Neural cell (in vitro differentiated cells): ENCODE results near the gene UNC13B. TPM values are rescaled to one million over a fixed set of nuclear protein-coding genes. Genes with fewer than 3 reads are reported as not detected.

Source experiments
- H2AFZ ChIP-seq: fragments of 200-600, 300-800 bp; sonication (generic), shearing (Covaris generic); 2 replicates; pipeline ENCODE4 v1.6.0; 2014; ENCODE audit warnings: low read depth, mild to moderate bottlenecking, antibody characterized with exemption, low read length, moderate library complexity
- H3F3A ChIP-seq: fragments of 200-600 bp; shearing (Covaris generic); 2 replicates; pipeline ENCODE4 v1.6.1; 2016; ENCODE audit warnings: mild to moderate bottlenecking, moderate library complexity, mixed read lengths, antibody characterized with exemption, low read length; ENCODE audit not compliant: insufficient read depth, poor library complexity, severe bottlenecking
- H3K27ac ChIP-seq: fragments of 200-600, 300-800 bp; sonication (generic), shearing (Covaris generic); 2 replicates; pipeline ENCODE4 v1.5.1; 2014; ENCODE audit warnings: mild to moderate bottlenecking, low read length, moderate library complexity
- H3K27me3 ChIP-seq: fragments of 300-800, 200-600 bp; sonication (generic), shearing (Covaris generic); 2 replicates; pipeline ENCODE4 v1.6.0; 2014; ENCODE audit warnings: mild to moderate bottlenecking, low read depth, low read length, moderate library complexity; ENCODE audit not compliant: insufficient read depth
- H3K36me3 ChIP-seq: fragments of 300-800, 200-600 bp; sonication (generic), shearing (Covaris generic); 2 replicates; pipeline ENCODE4 v1.5.1; 2014; ENCODE audit warnings: mild to moderate bottlenecking, antibody characterized with exemption, low read length, moderate library complexity; ENCODE audit not compliant: insufficient read depth
- H3K4me2 ChIP-seq: fragments of 300-800, 200-600 bp; sonication (generic), shearing (Covaris generic); 2 replicates; pipeline ENCODE4 v1.6.0; 2014; ENCODE audit warnings: mild to moderate bottlenecking, low read length
- H3K4me3 ChIP-seq: fragments of 300-800, 200-600 bp; sonication (generic), shearing (Covaris generic); 2 replicates; pipeline ENCODE4 v1.5.1; 2014; ENCODE audit warnings: mild to moderate bottlenecking, low read length, moderate library complexity
- H3K79me2 ChIP-seq: fragments of 200-600 bp; shearing (Covaris generic); replicated peaks from 2 replicates; pipeline ENCODE4 v1.6.0; 2014; ENCODE audit warnings: mild to moderate bottlenecking, low read length, moderate library complexity; ENCODE audit not compliant: insufficient read depth
- H3K9ac ChIP-seq: fragments of 300-800, 200-600 bp; sonication (generic), shearing (Covaris generic); 2 replicates; pipeline ENCODE4 v1.6.1; 2016; ENCODE audit warnings: mild to moderate bottlenecking, low read length, mixed read lengths
- H3K9me2 ChIP-seq: fragments of 200-600 bp; shearing (Covaris generic); 2 replicates; pipeline ENCODE4 v1.6.1; 2016; ENCODE audit warnings: mild to moderate bottlenecking, low read length, mixed read lengths; ENCODE audit not compliant: insufficient read depth
- H3K9me3 ChIP-seq: fragments of 200-600, 300-800 bp; sonication (generic), shearing (Covaris generic); 2 replicates; pipeline ENCODE4 v1.6.1; 2016; ENCODE audit warnings: mild to moderate bottlenecking, mixed run types, low read length, moderate library complexity, mixed read lengths
- H4K20me1 ChIP-seq: fragments of 200-600 bp; shearing (Covaris generic); 2 replicates; pipeline ENCODE4 v1.6.1; 2016; ENCODE audit warnings: mild to moderate bottlenecking, mixed run types; ENCODE audit not compliant: insufficient read depth
- EP300 ChIP-seq: fragments of 450-650 bp; conservative IDR thresholded peaks from 2 replicates; pipeline ENCODE4 v1.6.1; 2014; ENCODE audit warnings: antibody characterized with exemption, mild to moderate bottlenecking, moderate library complexity; ENCODE audit not compliant: poor library complexity, severe bottlenecking
- EZH2 ChIP-seq: fragments of 200-600, 300-800 bp; shearing (Covaris generic), sonication (generic); IDR thresholded peaks from 2 replicates; pipeline ENCODE4 v1.6.1; 2014; ENCODE audit warnings: antibody characterized with exemption, low read length, borderline replicate concordance, mild to moderate bottlenecking; ENCODE audit not compliant: insufficient read depth, poor library complexity, severe bottlenecking
- MXI1 ChIP-seq: fragments of 450-650 bp; conservative IDR thresholded peaks from 2 replicates; pipeline ENCODE4 v1.6.1; 2014; ENCODE audit warnings: antibody characterized with exemption, mild to moderate bottlenecking; ENCODE audit not compliant: poor library complexity, severe bottlenecking
- POLR2AphosphoS5 ChIP-seq: IDR thresholded peaks from 2 replicates; pipeline ENCODE4 v1.6.1; 2012
- RAD21 ChIP-seq: fragments of 450-650 bp; conservative IDR thresholded peaks from 2 replicates; pipeline ENCODE4 v1.6.1; 2014; ENCODE audit warnings: antibody characterized with exemption, mild to moderate bottlenecking, moderate library complexity
- SMC3 ChIP-seq: fragments of 450-650 bp; conservative IDR thresholded peaks from 2 replicates; pipeline ENCODE4 v1.6.1; 2014; ENCODE audit warnings: antibody characterized with exemption, mild to moderate bottlenecking, moderate library complexity; ENCODE audit not compliant: poor library complexity
- TAF1 ChIP-seq: IDR thresholded peaks from 2 replicates; pipeline ENCODE4 v1.6.1; 2012; ENCODE audit warnings: low read depth
- polyA plus RNA-seq: library from polyadenylated mRNA; depleted of rRNA; stranded (reverse); fragments of >200 nt; gene quantifications from 2 replicates; pipeline ENCODE4 v1.2.3, GENCODE V29; 2014
- TF ChIP-seq, protein P1 (sequence below): fragments of 450-650 bp; IDR thresholded peaks from 2 replicates; pipeline ENCODE4 v1.5.1; 2014; ENCODE audit warnings: antibody characterized with exemption, mild to moderate bottlenecking, moderate library complexity; ENCODE audit not compliant: poor library complexity, severe bottlenecking
- TF ChIP-seq, protein P2 (sequence below): IDR thresholded peaks from 2 replicates; pipeline ENCODE4 v1.6.1; 2012; ENCODE audit warnings: borderline replicate concordance

UNC13B gene
- polyA plus RNA-seq, 1 donor from 2014 or later: 37.2 TPM

DNA sequence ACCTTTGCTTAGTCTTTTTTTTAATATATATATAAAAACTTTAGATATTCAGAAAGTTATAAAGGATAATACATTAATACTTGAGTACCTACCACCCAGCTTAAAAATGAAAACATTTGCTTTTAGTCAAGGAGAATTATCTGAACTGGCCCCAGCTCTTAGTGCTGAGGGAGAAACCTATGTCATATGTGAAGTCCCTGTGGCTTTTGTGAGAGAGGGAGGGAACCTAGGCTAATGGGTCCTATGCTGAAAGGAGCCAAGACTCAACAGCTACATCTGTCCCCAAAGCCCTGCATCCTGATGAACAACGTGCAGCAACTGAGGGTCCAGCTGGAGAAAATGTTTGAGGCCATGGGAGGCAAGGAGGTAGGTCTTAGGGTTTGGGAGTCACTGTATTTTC, 236.1 kb downstream of the UNC13B start:
- no peaks in the 10 kb centered on the region for H3K9me3 ChIP-seq
- H3K79me2 ChIP-seq: no peaks in the 10 kb centered on the region
- H3K36me3 ChIP-seq: no peaks in the 10 kb centered on the region
- H4K20me1 ChIP-seq: no peaks in the 10 kb centered on the region
- no peaks in the 10 kb centered on the region for H3F3A ChIP-seq
- H2AFZ ChIP-seq: no peak overlapping the region
- H3K4me2 ChIP-seq: no peak overlapping the region
- H3K9me2 ChIP-seq: no peaks in the 10 kb centered on the region
- TF ChIP-seq MXI1: no peak
- TF ChIP-seq SMC3: no peak
- no peak for TF ChIP-seq EZH2
- TF ChIP-seq, protein P1, sequence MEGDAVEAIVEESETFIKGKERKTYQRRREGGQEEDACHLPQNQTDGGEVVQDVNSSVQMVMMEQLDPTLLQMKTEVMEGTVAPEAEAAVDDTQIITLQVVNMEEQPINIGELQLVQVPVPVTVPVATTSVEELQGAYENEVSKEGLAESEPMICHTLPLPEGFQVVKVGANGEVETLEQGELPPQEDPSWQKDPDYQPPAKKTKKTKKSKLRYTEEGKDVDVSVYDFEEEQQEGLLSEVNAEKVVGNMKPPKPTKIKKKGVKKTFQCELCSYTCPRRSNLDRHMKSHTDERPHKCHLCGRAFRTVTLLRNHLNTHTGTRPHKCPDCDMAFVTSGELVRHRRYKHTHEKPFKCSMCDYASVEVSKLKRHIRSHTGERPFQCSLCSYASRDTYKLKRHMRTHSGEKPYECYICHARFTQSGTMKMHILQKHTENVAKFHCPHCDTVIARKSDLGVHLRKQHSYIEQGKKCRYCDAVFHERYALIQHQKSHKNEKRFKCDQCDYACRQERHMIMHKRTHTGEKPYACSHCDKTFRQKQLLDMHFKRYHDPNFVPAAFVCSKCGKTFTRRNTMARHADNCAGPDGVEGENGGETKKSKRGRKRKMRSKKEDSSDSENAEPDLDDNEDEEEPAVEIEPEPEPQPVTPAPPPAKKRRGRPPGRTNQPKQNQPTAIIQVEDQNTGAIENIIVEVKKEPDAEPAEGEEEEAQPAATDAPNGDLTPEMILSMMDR: no peak
- TF ChIP-seq, protein P2, sequence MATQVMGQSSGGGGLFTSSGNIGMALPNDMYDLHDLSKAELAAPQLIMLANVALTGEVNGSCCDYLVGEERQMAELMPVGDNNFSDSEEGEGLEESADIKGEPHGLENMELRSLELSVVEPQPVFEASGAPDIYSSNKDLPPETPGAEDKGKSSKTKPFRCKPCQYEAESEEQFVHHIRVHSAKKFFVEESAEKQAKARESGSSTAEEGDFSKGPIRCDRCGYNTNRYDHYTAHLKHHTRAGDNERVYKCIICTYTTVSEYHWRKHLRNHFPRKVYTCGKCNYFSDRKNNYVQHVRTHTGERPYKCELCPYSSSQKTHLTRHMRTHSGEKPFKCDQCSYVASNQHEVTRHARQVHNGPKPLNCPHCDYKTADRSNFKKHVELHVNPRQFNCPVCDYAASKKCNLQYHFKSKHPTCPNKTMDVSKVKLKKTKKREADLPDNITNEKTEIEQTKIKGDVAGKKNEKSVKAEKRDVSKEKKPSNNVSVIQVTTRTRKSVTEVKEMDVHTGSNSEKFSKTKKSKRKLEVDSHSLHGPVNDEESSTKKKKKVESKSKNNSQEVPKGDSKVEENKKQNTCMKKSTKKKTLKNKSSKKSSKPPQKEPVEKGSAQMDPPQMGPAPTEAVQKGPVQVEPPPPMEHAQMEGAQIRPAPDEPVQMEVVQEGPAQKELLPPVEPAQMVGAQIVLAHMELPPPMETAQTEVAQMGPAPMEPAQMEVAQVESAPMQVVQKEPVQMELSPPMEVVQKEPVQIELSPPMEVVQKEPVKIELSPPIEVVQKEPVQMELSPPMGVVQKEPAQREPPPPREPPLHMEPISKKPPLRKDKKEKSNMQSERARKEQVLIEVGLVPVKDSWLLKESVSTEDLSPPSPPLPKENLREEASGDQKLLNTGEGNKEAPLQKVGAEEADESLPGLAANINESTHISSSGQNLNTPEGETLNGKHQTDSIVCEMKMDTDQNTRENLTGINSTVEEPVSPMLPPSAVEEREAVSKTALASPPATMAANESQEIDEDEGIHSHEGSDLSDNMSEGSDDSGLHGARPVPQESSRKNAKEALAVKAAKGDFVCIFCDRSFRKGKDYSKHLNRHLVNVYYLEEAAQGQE: no peak
- TF ChIP-seq POLR2AphosphoS5: no peak
- TF ChIP-seq EP300: no peak
- no peak for TF ChIP-seq RAD21
- no peak for TF ChIP-seq TAF1
- no peak overlapping the region for H3K4me3 ChIP-seq
- H3K27ac ChIP-seq: no peak overlapping the region
- no peaks in the 10 kb centered on the region for H3K27me3 ChIP-seq
- H3K9ac ChIP-seq: no peak overlapping the region

DNA sequence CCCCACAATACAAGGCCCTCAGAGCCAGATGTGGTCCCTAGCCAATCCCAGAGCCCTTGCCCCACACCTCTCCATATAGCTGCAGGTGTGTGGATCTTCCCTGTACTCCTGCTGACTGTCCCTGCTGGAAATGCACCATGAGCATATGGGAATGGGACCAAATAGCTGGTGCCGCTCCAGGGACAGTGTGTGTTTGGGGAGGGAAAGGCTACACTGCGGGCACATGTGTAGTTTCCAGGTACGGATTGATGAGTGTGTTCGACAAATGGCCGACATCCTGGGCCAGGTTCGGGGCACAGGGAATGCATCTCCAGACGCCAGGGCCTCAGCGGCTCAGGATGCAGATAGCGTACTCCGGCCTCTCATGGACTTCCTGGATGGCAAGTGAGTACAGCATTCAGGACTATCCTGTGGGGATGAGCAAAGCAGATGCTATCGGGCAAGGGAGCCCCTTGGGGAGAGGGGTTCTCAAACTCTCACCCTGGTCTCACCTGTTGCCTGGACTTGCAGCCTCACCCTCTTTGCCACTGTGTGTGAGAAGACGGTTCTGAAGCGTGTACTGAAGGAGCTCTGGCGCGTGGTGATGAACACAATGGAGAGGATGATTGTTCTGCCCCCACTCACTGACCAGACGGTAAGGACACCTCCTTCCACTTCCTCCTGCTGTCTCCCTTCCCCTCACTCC, 237.0 kb downstream of the UNC13B start:
- H2AFZ ChIP-seq: no peak overlapping the region
- H3K9ac ChIP-seq: no peak overlapping the region
- no peaks in the 10 kb centered on the region for H3K36me3 ChIP-seq
- no peaks in the 10 kb centered on the region for H3K27me3 ChIP-seq
- H3K9me2 ChIP-seq: no peaks in the 10 kb centered on the region
- no peaks in the 10 kb centered on the region for H3K9me3 ChIP-seq
- H3K27ac ChIP-seq: no peak overlapping the region
- no peak overlapping the region for H3K4me3 ChIP-seq
- no peaks in the 10 kb centered on the region for H3F3A ChIP-seq
- H4K20me1 ChIP-seq: no peaks in the 10 kb centered on the region
- H3K79me2 ChIP-seq: no peaks in the 10 kb centered on the region
- TF ChIP-seq RAD21 (no peak), POLR2AphosphoS5 (no peak), MXI1 (no peak), TAF1 (no peak)
- no peak overlapping the region for H3K4me2 ChIP-seq
